Hepatocyte (in vitro differentiated cells): ENCODE measurements around the gene GGCT. TPM values are rescaled to one million over a fixed set of nuclear protein-coding genes. Genes with fewer than 3 reads are reported as not detected.

Source experiments
- DNase-seq: peaks from one replicate; pipeline ENCODE4 v3.0.0-alpha.2; 2016; ENCODE audit warnings: low spot score
- H2AFZ ChIP-seq: fragments of 200-600 bp; sonication (generic); 2 replicates; pipeline ENCODE4 v1.6.0; 2016; ENCODE audit warnings: antibody characterized with exemption, mild to moderate bottlenecking
- H3K27ac ChIP-seq: fragments of 200-600 bp; sonication (generic); 2 replicates; pipeline ENCODE4 v1.5.1; 2016; ENCODE audit warnings: mild to moderate bottlenecking
- H3K27me3 ChIP-seq: fragments of 200-600 bp; sonication (generic); 2 replicates; pipeline ENCODE4 v1.6.1; 2016
- H3K36me3 ChIP-seq: fragments of 200-600 bp; sonication (generic); replicated peaks from 2 replicates; pipeline ENCODE4 v1.5.1; 2016; ENCODE audit warnings: low read depth; ENCODE audit not compliant: insufficient read depth
- H3K4me1 ChIP-seq: fragments of 200-600 bp; sonication (generic); 2 replicates; pipeline ENCODE4 v1.5.1; 2016; ENCODE audit warnings: mild to moderate bottlenecking, moderate library complexity; ENCODE audit not compliant: insufficient read depth
- H3K4me2 ChIP-seq: fragments of 200-600 bp; sonication (generic); 2 replicates; pipeline ENCODE4 v1.6.0; 2016
- H3K4me3 ChIP-seq: fragments of 200-600 bp; sonication (generic); 2 replicates; pipeline ENCODE4 v1.5.1; 2016; ENCODE audit warnings: mild to moderate bottlenecking
- H3K79me2 ChIP-seq: fragments of 200-600 bp; sonication (generic); 2 replicates; pipeline ENCODE4 v1.6.0; 2017; ENCODE audit warnings: mild to moderate bottlenecking
- H3K9me2 ChIP-seq: fragments of 200-600 bp; sonication (generic); replicated peaks from 2 replicates; pipeline ENCODE4 v1.6.0; 2017; ENCODE audit warnings: mild to moderate bottlenecking; ENCODE audit not compliant: insufficient read depth
- H3K9me3 ChIP-seq: fragments of 200-600 bp; sonication (generic); 2 replicates; pipeline ENCODE4 v1.5.1; 2016; ENCODE audit warnings: low read depth, mild to moderate bottlenecking
- H4K20me1 ChIP-seq: fragments of 200-600 bp; sonication (generic); 2 replicates; pipeline ENCODE4 v1.6.0; 2016; ENCODE audit warnings: mild to moderate bottlenecking; ENCODE audit not compliant: insufficient read depth, poor library complexity, severe bottlenecking
- CTCF ChIP-seq: fragments of 200-600 bp; sonication (generic); IDR thresholded peaks from 2 replicates; pipeline ENCODE4 v1.5.1; 2016; ENCODE audit warnings: antibody characterized with exemption, mild to moderate bottlenecking; ENCODE audit not compliant: poor library complexity
- EZH2 ChIP-seq: fragments of 200-600 bp; sonication (generic); IDR thresholded peaks from 2 replicates; pipeline ENCODE4 v1.6.1; 2016; ENCODE audit warnings: antibody characterized with exemption, mild to moderate bottlenecking, borderline replicate concordance
- EZH2phosphoT487 ChIP-seq: fragments of 200-600 bp; sonication (generic); IDR thresholded peaks from one replicate; pipeline ENCODE4 v1.6.1; 2018; ENCODE audit warnings: antibody characterized with exemption, mild to moderate bottlenecking, low read depth, moderate library complexity; ENCODE audit not compliant: unreplicated experiment, severe bottlenecking
- WGBS: methylation state at CpG from one replicate; pipeline ENCODE4 v1.1.6; 2016; ENCODE audit warnings: low lambda C conversion rate; ENCODE audit errors: missing lambda C conversion rate; 5-methylcytosine and 5-hydroxymethylcytosine counted together
- polyA plus RNA-seq: library from polyadenylated mRNA; unstranded; fragments of >200 nt; fragmentation: Nextera tagmentation; extraction: Ambion mirVana; gene quantifications from 2 replicates; pipeline ENCODE4 v1.2.1, GENCODE V29; 2016
- total RNA-seq: library from RNA; depleted of rRNA; stranded (reverse); fragments of >200 nt; gene quantifications from 2 replicates; pipeline ENCODE4 v1.2.3, GENCODE V29; 2014

The GGCT gene
- total RNA-seq (43.4 and 47.2 TPM in 2 replicates), polyA plus RNA-seq (46.9 and 55.7 TPM in 2 replicates)

- Histone ChIP-seq H3K4me1 (no peaks in the 10 kb centered on the region), H3K9me2 (no peaks in the 10 kb centered on the region), H3K27me3 (no peaks in the 10 kb centered on the region), H3K4me3 (peak within 1 kb of the TSS; percentile 66), H3K36me3 (no peaks in the 10 kb centered on the region), H4K20me1 (no peaks in the 10 kb centered on the region), H2AFZ (peak within 1 kb of the TSS; percentile 76), H3K27ac (peak within 1 kb of the TSS; percentile 73), H3K9me3 (no peaks in the 10 kb centered on the region), H3K4me2 (peak within 1 kb of the TSS; percentile 94), H3K79me2 (peaks cover 43% of the 10 kb centered on the region)
- WGBS = 2% methylated on average over 64 of the region's 64 CpGs
- TF ChIP-seq CTCF = no peak
- TF ChIP-seq EZH2phosphoT487 = no peak
- no peak for TF ChIP-seq EZH2
- DNase-seq = peak; percentile 98
These were observed at the start of gene GGCT for GRCh38 chr7:30504301-30505173. TSS of gene GGCT (minus strand) at chr7:30504829. CDS start at chr7:30504709, 120 bp downstream.

GRCh38 chr7:30553546-30553945 is 48.9 kb upstream of the GGCT start:
- WGBS = 82% methylated on average over 3 of the region's 3 CpGs
- Histone ChIP-seq H3K4me3 (no peak overlapping the region), H3K9me2 (no peaks in the 10 kb centered on the region), H2AFZ (no peak overlapping the region), H3K27ac (no peak overlapping the region), H3K79me2 (no peaks in the 10 kb centered on the region), H3K4me2 (no peak overlapping the region), H3K9me3 (no peaks in the 10 kb centered on the region), H4K20me1 (no peaks in the 10 kb centered on the region), H3K27me3 (no peaks in the 10 kb centered on the region), H3K4me1 (peaks cover 4% of the 10 kb centered on the region), H3K36me3 (no peaks in the 10 kb centered on the region)
- DNase-seq = no peak
- TF ChIP-seq CTCF (no peak), EZH2 (no peak), EZH2phosphoT487 (no peak)

- Histone ChIP-seq H3K79me2 (no peaks in the 10 kb centered on the region), H2AFZ (no peak overlapping the region), H4K20me1 (no peaks in the 10 kb centered on the region), H3K27ac (no peak overlapping the region), H3K9me3 (no peaks in the 10 kb centered on the region), H3K4me1 (peaks cover 4% of the 10 kb centered on the region), H3K9me2 (no peaks in the 10 kb centered on the region), H3K27me3 (no peaks in the 10 kb centered on the region), H3K36me3 (no peaks in the 10 kb centered on the region), H3K4me3 (no peak overlapping the region), H3K4me2 (no peak overlapping the region)
- TF ChIP-seq CTCF (no peak), EZH2 (no peak), EZH2phosphoT487 (no peak)
- no peak for DNase-seq
These were observed 48.5 kb upstream of the GGCT start for GRCh38 chr7:30553141-30553540.
